Stimulated activated CD8-positive, alpha-beta memory T cell treated with anti-CD3 and anti-CD28 coated beads, Interleukin-15, amount 100 ng/mL, for 4 hours (primary cell): ENCODE data around the gene SLC16A7.

Source experiments
- DNase-seq, 2 donors: peaks; one replicate each; pipeline ENCODE4 v3.0.0-alpha.2; 2020; ENCODE audit warnings: low read depth in 2 of 2

Gene SLC16A7

DNA sequence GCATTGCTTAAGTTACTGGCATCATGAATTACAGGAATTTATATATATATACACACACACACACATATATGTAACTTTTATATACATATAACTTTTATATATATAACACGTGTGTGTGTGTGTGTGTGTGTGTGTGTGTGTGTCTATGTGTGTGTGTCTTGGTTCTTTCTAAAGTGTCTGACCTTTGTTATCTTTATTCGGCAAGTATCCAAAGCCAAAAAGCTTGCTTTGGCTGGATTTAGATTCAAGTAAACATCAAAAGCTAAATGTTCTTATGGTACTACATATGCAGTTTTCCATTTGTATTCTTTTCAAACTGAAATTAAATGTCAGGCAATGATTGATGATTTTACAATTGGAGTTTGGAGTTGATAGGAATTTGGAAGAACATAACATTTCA is 69.9 kb downstream of the SLC16A7 start:
- DNase-seq = no peak

DNA sequence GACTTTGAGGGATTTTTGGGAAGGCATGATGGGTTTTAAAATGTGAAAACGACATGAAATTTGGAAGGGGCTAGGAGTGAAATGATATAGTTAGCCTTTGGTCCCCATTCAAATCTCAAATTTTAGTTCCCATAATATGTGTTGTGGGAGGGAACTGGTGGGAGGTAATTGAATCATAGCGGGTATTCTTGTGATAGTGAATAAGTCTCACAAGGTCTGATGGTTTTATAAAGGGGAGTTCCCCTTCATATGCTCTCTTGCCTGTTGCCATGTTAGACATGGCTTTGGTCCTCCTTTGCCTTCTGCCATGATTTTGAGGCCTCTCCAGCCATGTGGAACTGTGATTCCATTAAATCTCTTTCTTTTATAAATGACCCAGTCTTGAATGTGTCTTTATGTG is 72.8 kb downstream of the SLC16A7 start:
- no peak for DNase-seq

DNA sequence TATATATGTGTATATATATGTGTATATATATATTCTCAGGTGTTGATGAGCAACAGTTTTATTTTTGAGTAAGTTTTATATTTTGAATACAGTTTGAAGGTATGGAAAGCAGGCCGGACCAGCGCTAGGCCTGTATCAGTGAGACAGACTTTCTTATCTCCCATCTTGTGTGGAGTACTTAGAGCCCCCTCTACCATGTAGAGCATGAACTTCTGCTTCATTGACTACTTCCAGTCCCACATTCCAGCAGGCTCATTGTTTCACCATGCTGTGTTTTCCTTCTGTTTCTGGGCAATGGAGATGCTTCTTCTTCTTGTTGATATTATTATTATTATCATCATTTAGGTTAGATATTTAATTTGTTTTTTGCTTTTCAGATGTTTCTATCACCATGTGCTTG is 76.4 kb downstream of the SLC16A7 start:
- no peak for DNase-seq

DNA sequence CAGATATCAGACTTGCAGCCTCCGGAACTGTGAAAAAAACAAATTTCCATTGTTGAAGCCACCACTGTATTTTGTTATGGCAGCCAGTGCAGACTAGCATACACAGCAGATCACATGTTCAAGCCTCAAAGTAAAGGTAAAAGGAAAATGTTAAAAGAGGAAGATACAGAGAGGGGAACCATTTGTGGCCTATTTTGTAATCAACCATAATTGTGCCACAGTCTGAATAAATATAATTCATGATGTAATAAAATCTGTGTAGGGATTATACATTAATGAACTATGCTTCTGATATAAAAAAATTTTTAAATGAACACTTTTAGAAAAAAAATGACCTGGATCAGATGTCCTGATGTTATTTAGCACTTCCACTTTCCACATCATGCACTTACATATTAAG is 79.6 kb downstream of the SLC16A7 start:
- DNase-seq = no peak

DNA sequence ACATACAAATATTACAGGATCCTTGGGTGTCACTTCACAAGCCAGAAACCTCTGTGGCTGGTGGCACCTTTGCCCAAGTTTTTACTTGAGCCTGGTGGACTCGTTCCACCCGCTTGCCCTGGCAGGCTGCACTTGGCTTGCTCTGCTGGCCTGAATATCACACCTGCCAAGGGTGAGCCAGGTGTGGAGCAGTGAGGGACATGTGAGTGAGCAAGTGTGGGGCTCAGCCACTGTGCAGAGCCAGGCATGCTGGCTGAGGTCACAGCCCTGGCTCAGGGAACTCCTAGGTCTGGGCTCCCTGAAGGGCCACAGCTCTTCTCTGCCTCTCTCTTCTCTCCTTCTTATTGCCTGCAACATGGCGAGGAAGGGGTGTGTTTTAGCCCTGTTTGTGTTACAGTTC is 82.0 kb downstream of the SLC16A7 start:
- no peak for DNase-seq

DNA sequence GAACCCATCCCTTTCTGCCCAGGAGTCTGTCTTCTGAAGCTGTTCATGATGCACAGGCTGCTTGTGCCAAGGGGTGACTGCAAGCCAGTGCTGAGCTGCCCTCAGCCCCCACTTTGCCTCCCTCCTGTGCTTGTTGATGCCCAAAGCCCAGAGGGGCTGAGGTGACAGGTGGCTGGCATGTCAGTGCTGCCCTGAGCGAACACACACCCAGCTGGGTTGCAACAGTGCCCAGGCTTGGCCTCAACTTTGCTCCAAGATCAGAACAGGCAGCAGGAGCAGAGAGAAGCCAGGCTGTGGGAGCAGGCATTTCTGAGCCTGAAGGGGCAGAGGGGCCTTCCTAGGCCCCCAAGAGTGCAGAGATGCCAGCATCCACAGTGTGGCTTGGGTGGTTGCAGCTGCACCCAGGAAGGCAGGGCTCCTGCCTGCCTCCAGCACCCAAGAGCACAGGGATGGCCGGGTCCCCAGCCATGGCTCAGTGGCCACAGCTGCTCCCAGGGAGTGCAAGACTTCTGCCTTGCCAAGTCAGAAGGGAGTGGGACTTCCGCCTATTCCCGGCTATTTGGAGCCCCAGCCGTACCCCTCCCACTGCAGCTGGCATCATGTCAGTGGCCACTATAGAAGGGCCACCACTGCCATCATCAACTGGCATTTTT is 83.1 kb downstream of the SLC16A7 start:
- DNase-seq = no peak

DNA sequence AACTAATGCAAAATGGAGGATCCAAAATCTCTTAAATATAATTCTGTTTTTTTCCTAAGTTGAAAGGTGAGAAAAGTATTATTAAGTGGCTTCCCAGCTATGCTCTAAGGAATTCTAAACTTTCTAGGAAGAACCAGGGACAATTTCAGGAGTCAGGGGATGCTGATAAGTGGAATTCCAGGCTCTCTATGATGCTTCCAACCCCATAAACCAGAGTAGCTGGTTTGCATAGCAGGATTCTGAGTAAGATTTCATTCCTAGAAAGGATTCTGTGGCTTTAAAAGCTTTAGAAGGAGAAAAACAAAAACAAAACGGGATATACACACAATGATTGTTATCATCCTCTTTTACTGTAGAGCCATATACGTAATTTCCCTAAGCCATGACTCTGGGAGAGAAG is 93.9 kb downstream of the SLC16A7 start:
- DNase-seq = no peak

DNA sequence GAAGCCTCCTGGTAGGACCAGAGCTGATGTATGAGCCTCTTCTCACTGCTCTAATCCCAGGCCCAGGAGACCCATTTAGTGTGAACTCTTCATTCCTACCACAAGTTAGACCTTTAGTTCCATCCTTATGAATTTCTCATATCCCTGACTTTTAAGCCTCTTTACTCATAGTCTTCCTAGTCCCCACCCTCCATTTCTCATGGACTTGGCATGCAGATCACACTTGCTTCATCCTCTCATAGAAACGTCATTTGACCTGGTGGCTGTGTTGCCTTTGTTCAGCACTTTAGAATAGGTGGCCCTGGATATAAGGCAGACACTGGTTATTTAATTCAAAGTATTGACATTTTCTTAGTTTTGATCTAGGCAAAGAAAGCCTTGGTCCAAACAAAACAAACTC is 99.5 kb downstream of the SLC16A7 start:
- DNase-seq = no peak

DNA sequence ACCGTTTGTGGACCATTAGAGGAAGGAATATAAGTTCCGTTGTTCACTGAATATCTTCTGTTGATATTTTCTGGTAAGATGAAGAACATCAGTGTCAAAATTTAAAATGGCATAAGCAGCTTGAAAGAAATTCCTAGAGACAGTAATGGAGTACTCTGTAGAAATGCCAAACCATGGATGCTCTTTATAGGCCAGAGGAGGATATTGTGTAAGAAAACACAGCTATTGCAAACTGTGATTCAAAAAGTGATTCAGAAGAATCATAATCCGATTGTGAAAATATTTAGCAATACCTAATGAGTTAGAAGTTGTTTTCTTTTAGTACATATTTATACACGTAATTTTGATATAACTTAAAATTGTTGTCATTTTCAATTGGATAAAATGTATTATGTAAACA is 102.8 kb downstream of the SLC16A7 start:
- no peak for DNase-seq

DNA sequence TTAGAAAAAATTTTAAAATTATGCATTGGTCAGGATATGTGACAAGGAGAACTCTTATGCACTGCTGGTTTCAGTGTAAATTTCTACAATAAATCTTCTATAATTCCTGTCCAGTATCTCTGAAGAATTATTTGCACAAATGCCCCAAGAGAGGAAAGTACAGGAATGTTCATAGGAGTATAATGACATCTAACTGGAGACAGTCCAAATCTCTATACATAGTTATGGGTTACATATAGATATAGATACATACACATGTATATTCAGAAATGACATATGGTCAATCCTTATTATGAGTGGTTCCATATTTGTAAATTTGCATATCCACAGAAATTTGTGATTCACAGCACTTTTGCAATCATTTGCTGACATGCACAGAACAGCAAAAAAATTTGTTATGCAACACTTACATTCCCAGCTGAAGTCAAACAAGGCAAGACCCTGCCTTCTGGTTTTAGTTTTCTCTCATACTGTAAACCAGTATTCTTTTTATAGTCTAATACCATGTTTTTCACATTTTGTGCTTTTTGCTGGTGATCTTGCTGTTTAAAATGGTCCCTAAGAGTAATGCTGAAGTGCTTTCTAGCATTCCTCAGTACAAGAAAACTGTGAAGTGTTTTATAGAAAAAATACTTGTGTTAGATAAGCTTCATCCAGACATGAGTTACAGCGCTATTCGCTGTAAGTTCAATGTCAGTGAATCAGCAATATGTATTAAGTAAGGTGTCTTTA is 103.8 kb downstream of the SLC16A7 start:
- no peak for DNase-seq

DNA sequence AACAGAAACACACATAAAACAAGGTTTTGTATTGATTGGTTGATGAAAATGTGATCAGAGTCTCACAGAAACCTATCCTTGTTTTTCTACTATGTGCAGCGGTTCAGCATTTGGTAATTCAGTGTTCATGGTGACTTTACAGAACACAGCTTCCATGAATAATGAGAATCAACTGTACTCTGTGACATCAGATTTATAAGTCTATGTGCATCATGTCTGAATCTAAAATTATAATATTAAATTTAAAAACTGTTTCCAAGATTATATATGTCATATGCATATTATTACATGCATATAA is 104.3 kb downstream of the SLC16A7 start:
- no peak for DNase-seq

DNA sequence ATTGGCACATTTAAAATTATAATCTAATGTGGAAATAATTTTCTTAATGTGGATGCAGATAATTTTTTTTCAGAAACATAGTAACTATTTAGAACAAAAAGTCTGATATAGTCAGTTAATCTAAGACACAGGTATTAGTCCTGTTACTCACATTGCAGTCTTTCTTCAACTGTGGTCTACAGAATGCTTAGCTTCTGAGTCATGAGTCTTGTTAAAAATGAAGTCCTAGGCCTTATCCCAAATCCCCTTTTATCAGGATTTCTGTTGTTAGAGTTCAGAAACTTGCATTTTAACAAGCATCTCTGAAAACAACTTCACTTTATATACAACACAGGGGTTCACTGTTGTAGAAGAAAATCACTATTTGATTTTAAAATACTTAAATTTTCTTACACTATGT is 112.2 kb downstream of the SLC16A7 start:
- no peak for DNase-seq

DNA sequence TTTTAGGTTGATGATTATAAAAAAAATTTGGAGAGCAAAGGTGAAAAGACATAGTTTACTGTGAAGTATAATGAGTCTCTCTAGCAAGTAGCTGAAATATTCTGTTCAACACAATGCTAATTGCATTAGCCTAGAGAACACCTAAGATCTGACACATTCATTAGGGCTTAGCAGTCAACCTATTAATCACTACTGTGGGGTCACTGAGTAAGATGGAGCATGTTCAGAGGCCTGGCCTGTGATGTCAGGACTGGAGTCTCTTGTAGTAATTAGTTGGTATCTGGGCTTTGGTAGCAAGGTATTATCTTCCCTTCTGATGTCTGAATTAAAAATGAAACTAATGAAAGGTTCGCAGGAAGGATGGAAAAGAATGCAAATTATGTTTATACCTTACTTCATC is 112.7 kb downstream of the SLC16A7 start:
- no peak for DNase-seq

DNA sequence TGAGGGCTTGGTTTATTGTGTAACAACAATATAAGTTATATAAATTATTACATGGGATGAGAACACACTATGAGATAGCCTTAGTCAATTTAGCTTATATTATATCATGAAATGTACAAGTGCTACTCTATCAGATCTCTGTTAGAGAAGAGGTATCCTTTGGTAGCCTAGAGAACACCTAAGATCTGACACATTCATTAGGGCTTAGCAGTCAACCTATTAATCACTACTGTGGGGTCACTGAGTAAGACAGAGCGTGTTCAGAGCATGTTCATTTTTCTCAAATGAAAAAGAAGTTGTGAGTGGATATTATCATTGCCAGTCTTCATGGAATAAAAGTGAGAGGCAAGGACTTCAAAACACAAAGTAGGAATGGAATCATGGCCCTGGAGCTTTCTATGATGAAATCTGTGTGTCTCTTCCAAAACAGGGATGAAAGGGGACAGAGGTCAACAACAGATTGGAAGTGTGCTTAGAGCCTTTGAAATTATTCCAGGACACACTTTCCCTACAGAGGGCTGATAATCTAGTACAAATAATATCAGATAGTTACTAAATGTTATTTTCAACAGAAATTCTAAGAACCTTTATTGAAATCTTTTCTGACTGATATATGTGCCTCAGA is 114.3 kb downstream of the SLC16A7 start:
- DNase-seq = no peak

DNA sequence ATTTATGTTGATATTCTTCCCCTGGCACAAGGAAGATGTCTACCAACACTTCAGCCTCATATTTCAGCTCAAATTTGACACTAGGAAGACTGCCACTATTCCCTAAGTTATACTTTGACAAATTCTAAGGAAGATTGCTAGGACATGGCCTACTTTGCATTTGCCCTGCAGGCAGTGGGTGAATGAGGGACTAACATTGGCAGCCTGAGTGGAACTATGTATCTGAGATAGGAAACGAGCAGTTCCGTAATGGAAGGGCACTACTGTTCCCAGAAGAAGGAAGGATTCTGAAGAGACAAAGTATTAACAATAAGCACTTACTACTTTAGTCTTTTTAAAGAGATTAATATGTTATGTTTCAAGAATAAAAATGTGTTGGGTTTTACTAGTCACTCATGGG is 115.1 kb downstream of the SLC16A7 start:
- DNase-seq = no peak

DNA sequence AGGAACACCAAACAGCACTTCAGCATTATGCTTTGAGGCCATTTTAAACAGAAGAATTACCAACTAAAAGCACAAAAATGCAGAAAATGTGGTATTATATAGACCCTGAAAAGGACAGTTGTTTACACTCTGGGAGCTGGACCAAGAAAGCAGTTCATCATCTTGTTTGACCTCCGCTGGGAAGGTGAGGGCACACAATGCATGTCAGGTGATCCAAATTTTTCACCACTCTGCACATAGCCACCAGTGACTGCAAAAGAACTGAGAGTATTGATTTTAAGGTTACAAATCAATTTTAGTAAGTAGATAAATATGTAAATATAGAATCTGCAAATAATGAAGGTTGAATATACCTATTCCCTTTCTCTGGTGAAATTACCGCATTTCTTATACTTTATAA is 119.6 kb downstream of the SLC16A7 start:
- no peak for DNase-seq

DNA sequence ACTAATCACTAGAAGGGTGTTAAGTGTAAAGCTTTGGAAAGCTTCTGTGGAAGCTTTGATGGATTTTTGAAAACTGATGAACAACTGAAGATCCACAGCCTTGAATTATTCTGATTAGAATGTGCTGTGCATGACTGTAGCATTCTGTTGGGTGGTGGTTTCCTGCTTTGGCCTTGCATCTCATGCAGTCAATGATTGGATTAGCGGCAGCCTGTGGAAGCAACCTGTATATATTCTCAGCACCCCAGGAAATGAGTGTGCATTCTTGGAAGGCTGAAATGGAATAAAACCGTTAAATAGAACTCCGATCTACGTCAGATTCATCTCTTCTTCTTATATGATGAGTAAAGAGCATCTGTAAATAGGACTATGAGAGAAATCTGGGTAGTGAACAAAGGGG is 120.2 kb downstream of the SLC16A7 start:
- DNase-seq = no peak

DNA sequence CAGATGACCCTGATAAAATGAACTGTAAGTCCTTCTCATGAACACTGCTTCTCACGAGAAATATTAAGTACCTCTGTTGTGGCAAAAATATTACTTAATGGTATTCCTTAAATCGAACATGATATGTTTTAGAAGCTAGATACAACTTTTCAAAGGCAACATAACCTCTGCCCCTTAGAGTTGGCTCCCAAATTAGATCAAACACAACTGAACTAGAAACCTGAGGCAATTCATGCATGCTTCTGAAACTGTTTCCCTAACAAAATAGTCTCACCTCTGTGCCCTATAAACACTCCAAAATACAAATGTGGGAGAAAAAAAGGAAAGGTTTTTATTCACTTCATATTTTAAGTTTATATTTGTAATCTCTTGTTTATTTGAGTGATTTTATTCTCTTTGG is 121.6 kb downstream of the SLC16A7 start:
- no peak for DNase-seq

DNA sequence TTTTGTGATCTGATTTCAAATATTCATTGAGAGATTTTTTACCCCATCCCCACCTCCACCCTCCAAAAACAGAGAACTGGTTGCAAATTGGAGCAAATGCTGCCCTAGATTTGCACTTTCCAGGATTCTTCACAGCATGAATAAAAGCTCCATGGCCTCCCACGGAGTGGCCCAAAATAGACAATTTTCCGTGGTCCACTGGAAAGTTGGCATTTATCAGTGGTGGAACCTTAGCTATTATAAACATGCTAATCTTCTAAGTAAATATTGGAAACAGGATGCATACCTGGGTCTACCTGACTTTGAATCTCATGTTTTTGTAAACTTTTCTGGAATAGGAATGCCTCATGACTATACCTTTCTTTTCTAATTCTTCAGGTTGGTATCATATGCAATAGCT is 123.9 kb downstream of the SLC16A7 start:
- no peak for DNase-seq

DNA sequence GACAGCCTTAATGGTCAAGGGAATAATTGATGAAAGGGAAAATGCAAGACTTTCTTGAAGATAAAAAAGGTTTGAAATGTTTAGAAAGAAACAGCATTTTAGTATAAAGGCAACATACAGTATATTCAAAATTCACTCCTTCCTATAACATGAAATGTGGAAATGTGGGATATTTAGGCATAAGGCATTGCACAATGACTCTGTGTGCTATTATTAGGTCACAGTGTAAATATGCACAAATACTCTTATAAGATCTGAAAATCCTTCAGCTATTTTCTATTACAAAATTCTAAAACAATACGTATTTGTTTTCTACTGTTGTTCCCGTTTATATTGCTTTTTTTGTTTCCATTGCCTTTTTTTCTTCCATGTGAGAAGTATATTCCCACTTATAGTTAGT is 127.7 kb downstream of the SLC16A7 start:
- DNase-seq = no peak

DNA sequence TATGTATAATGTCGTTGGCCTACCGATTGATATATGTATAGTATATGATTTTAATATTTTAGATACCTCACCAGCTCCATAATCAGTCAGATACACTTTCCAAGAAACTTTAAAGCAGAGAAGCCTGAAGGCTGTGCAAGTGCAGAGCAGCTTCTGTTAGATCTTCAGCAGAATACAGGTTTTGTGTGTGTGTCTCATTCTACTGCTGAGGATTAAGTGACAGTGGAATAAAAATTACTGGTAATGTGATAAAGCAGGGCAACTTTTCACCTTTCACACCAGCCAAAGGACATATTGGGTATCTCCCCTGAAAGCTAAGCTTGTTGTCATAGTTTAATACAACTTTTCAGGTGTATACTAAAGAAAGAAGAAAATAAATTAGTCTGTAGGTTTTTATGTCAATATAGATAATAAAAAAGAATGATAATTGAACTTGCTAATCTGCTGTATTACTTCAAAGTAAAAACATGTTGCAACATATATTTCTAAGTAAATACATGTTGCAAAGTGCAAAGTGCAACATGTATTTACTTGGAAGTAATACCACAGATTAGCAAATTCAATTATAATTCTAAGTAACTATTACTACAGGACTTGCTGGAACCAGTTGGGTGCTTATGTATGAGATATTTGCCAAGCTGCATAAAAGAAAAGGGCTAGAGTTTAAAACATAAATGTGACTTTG is 128.3 kb downstream of the SLC16A7 start:
- DNase-seq = no peak

DNA sequence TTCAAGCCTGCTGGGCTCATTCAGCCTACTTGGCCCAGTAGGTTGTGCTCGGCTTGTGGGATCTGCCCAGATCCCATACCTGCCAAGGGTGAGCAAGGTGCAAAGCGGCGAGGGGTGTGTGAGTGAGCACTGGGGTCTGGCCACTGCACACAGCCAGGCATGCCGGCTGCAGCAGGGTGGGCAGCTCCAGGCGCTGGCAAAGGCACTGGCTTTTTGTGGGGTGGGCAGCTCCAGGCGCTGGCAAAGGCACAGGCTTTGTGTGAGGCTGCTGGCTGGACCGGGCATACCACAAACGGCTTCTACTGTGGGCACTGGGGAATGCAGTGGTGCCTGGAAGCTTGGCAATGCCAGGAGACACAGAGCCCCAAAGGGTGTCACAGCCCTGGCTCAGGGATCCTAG is 137.4 kb downstream of the SLC16A7 start:
- no peak for DNase-seq

DNA sequence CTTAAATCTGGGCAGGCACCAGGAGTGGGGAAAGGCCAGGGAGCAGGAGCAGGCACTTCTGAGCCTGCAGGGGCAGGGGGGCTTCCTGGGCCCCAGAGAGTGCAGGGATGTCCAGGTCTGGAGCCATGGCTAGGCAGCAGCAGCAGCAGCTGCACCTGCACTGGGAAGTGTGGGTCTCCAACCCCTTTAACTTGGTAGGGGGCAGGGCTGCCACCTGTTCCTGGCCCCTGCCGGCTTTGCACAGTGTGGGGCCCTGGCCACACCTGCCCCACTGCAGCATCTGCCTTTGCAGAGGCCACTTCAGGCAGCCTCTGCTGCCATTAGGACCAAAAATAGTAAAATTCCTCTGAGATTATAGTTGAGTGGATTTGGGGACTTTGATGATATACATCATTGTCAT is 138.5 kb downstream of the SLC16A7 start:
- DNase-seq = no peak
